Measurements from ENCODE around the gene MPRIP.

MPRIP gene

GRCh38 chr17:17151055-17151454 lies 108.8 kb downstream of the MPRIP start:
- Histone ChIP-seq H3K27ac (no peak overlapping the region), H3K9me3 (ENCODE audit: severe bottlenecking) (no peaks in the 10 kb centered on the region), H3K36me3 (peaks cover 87% of the 10 kb centered on the region), H3K4me3 (ENCODE audit: low read depth, low read length) (no peak overlapping the region), H3K27me3 (ENCODE audit: insufficient read depth, low read depth, severe bottlenecking) (no peaks in the 10 kb centered on the region)
- TF ChIP-seq CTCF (IDR thresholded peaks at IDR 0.05; ENCODE audit: low read depth, low read length), result no peak
- no peak for DNase-seq

GRCh38 chr17:17151541-17151940 lies 109.3 kb downstream of the MPRIP start:
- Histone ChIP-seq H3K27ac (no peak overlapping the region), H3K36me3 (peaks cover 87% of the 10 kb centered on the region), H3K4me3 (ENCODE audit: low read depth, low read length) (no peak overlapping the region), H3K27me3 (ENCODE audit: insufficient read depth, low read depth, severe bottlenecking) (no peaks in the 10 kb centered on the region), H3K9me3 (ENCODE audit: severe bottlenecking) (no peaks in the 10 kb centered on the region)
- no peak for DNase-seq
- TF ChIP-seq CTCF (IDR thresholded peaks at IDR 0.05; ENCODE audit: low read depth, low read length), result no peak

- peaks cover 87% of the 10 kb centered on the region for H3K36me3 ChIP-seq
- H3K9me3 ChIP-seq (ENCODE audit: severe bottlenecking), result no peaks in the 10 kb centered on the region
- TF ChIP-seq CTCF (IDR thresholded peaks at IDR 0.05; ENCODE audit: low read depth, low read length), result no peak
- H3K27me3 ChIP-seq (ENCODE audit: insufficient read depth, low read depth, severe bottlenecking), result no peaks in the 10 kb centered on the region
- DNase-seq, result no peak
- no peak overlapping the region for H3K4me3 ChIP-seq (ENCODE audit: low read depth, low read length)
- H3K27ac ChIP-seq, result no peak overlapping the region
Observed at GRCh38 chr17:17151962-17152361, 109.7 kb downstream of the MPRIP start.

GRCh38 chr17:17152385-17152784 lies 110.1 kb downstream of the MPRIP start:
- H3K9me3 ChIP-seq (ENCODE audit: severe bottlenecking), result no peaks in the 10 kb centered on the region
- TF ChIP-seq CTCF (IDR thresholded peaks at IDR 0.05; ENCODE audit: low read depth, low read length), result no peak
- H3K27ac ChIP-seq, result no peak overlapping the region
- no peaks in the 10 kb centered on the region for H3K27me3 ChIP-seq (ENCODE audit: insufficient read depth, low read depth, severe bottlenecking)
- no peak for DNase-seq
- H3K36me3 ChIP-seq, result peaks cover 87% of the 10 kb centered on the region
- H3K4me3 ChIP-seq (ENCODE audit: low read depth, low read length), result no peak overlapping the region

GRCh38 chr17:17153071-17153470 lies 110.8 kb downstream of the MPRIP start:
- no peak for DNase-seq
- H3K27ac ChIP-seq, result no peak overlapping the region

More at GRCh38 chr17:17153071-17153470, 110.8 kb downstream of the MPRIP start:
- TF ChIP-seq CTCF (IDR thresholded peaks at IDR 0.05; ENCODE audit: low read depth, low read length), result no peak
- no peak overlapping the region for H3K4me3 ChIP-seq (ENCODE audit: low read depth, low read length)
- H3K36me3 ChIP-seq, result peaks cover 82% of the 10 kb centered on the region
- no peaks in the 10 kb centered on the region for H3K27me3 ChIP-seq (ENCODE audit: insufficient read depth, low read depth, severe bottlenecking)
- no peaks in the 10 kb centered on the region for H3K9me3 ChIP-seq (ENCODE audit: severe bottlenecking)
